Astrocyte (in vitro differentiated cells and primary cell): ENCODE measurements around the gene AVPR1B. TPM values are rescaled to one million over a fixed set of nuclear protein-coding genes. Genes with fewer than 3 reads are reported as not detected.

Experiments
- DNase-seq: peaks from one replicate; pipeline ENCODE4 v3.0.0-alpha.2; 2010; ENCODE audit warnings: low read depth
- FAIRE-seq: peaks from 2 replicates; lab custom pipeline; 2011; peaks lifted over from hg19 to GRCh38; lab: Jason Lieb, UNC
- H2AFZ ChIP-seq: 2 replicates; pipeline ENCODE4 v1.6.0; 2012; ENCODE audit warnings: low read depth, low read length, inconsistent platforms
- H3K27ac ChIP-seq: 2 replicates; pipeline ENCODE4 v1.5.1; 2011; ENCODE audit warnings: low read depth, low read length, inconsistent platforms
- H3K27me3 ChIP-seq: 2 replicates; pipeline ENCODE4 v1.6.0; 2011; ENCODE audit warnings: low read length, inconsistent platforms; ENCODE audit not compliant: insufficient read depth
- H3K36me3 ChIP-seq: 2 replicates; pipeline ENCODE4 v1.5.1; 2011; ENCODE audit warnings: low read length, inconsistent platforms; ENCODE audit not compliant: insufficient read depth
- H3K4me1 ChIP-seq: 2 replicates; pipeline ENCODE4 v1.5.1; 2011; ENCODE audit warnings: low read length, inconsistent platforms; ENCODE audit not compliant: insufficient read depth
- H3K4me2 ChIP-seq: 2 replicates; pipeline ENCODE4 v1.6.0; 2012; ENCODE audit warnings: low read length, inconsistent platforms
- H3K4me3 ChIP-seq: 2 replicates; pipeline ENCODE4 v1.5.1; 2011; ENCODE audit warnings: low read depth, mild to moderate bottlenecking, low read length, inconsistent platforms; ENCODE audit not compliant: insufficient read depth
- H3K79me2 ChIP-seq: 2 replicates; pipeline ENCODE4 v1.6.0; 2012; ENCODE audit warnings: mild to moderate bottlenecking, low read length, inconsistent platforms; ENCODE audit not compliant: insufficient read depth
- H3K9ac ChIP-seq: 2 replicates; pipeline ENCODE4 v1.6.0; 2012; ENCODE audit warnings: mild to moderate bottlenecking, low read length, inconsistent platforms
- H3K9me3 ChIP-seq: 2 replicates; pipeline ENCODE4 v1.5.1; 2012; ENCODE audit warnings: low read depth, mild to moderate bottlenecking, low read length, inconsistent platforms; ENCODE audit not compliant: insufficient read depth
- H4K20me1 ChIP-seq: 2 replicates; pipeline ENCODE4 v1.6.0; 2012; ENCODE audit warnings: low read length, inconsistent platforms; ENCODE audit not compliant: insufficient read depth
- H3K27ac Mint-ChIP-seq: one replicate; pipeline ENCODE4 v1.8.0; 2021; ENCODE audit warnings: mild to moderate bottlenecking, mixed read lengths; ENCODE audit not compliant: unreplicated experiment
- H3K27me3 Mint-ChIP-seq: one replicate; pipeline ENCODE4 v1.8.0; 2021; ENCODE audit warnings: low read depth, mixed read lengths; ENCODE audit not compliant: unreplicated experiment
- H3K36me3 Mint-ChIP-seq: one replicate; pipeline ENCODE4 v1.8.0; 2021; ENCODE audit warnings: low read depth, mixed read lengths; ENCODE audit not compliant: unreplicated experiment
- H3K4me1 Mint-ChIP-seq: one replicate; pipeline ENCODE4 v1.8.0; 2021; ENCODE audit warnings: low read depth, mixed read lengths; ENCODE audit not compliant: unreplicated experiment
- H3K4me3 Mint-ChIP-seq: one replicate; pipeline ENCODE4 v1.8.0; 2021; ENCODE audit warnings: mild to moderate bottlenecking, moderate library complexity, mixed read lengths; ENCODE audit not compliant: unreplicated experiment
- H3K9me3 Mint-ChIP-seq: one replicate; pipeline ENCODE4 v1.8.0; 2021; ENCODE audit warnings: mild to moderate bottlenecking, mixed read lengths; ENCODE audit not compliant: unreplicated experiment
- EZH2 ChIP-seq: IDR thresholded peaks from 2 replicates; pipeline ENCODE4 v1.6.1; 2012; ENCODE audit warnings: mild to moderate bottlenecking, low read length, inconsistent platforms; ENCODE audit not compliant: insufficient read depth
- total RNA-seq: library from RNA; stranded (reverse); gene quantifications from 2 replicates; pipeline ENCODE4 v1.2.1, GENCODE V29; 2021
- TF ChIP-seq, protein P1 (sequence below): IDR thresholded peaks from 2 replicates; pipeline ENCODE4 v1.5.1; 2011; ENCODE audit warnings: low read depth, mild to moderate bottlenecking, inconsistent platforms, low read length, moderate library complexity; ENCODE audit not compliant: insufficient read depth

Gene AVPR1B
- total RNA-seq, 1 donor from 2014 or later: not detected

- no peaks in the 10 kb centered on the region for H3K9me3 ChIP-seq
- H3K9ac ChIP-seq: no peak overlapping the region
- Mint-ChIP-seq H3K4me3 (no peak overlapping the region), H3K36me3 (no peaks in the 10 kb centered on the region), H3K9me3 (peaks cover 8% of the 10 kb centered on the region), H3K4me1 (peaks cover 2% of the 10 kb centered on the region), H3K27ac (no peak overlapping the region), H3K27me3 (peaks cover 32% of the 10 kb centered on the region)
- no peak for FAIRE-seq
- no peak for TF ChIP-seq EZH2
- TF ChIP-seq, protein P1, sequence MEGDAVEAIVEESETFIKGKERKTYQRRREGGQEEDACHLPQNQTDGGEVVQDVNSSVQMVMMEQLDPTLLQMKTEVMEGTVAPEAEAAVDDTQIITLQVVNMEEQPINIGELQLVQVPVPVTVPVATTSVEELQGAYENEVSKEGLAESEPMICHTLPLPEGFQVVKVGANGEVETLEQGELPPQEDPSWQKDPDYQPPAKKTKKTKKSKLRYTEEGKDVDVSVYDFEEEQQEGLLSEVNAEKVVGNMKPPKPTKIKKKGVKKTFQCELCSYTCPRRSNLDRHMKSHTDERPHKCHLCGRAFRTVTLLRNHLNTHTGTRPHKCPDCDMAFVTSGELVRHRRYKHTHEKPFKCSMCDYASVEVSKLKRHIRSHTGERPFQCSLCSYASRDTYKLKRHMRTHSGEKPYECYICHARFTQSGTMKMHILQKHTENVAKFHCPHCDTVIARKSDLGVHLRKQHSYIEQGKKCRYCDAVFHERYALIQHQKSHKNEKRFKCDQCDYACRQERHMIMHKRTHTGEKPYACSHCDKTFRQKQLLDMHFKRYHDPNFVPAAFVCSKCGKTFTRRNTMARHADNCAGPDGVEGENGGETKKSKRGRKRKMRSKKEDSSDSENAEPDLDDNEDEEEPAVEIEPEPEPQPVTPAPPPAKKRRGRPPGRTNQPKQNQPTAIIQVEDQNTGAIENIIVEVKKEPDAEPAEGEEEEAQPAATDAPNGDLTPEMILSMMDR: no peak
- H2AFZ ChIP-seq: no peak overlapping the region
- H3K27ac ChIP-seq: no peak overlapping the region
- no peak overlapping the region for H3K4me3 ChIP-seq
- no peaks in the 10 kb centered on the region for H3K4me1 ChIP-seq
- H3K27me3 ChIP-seq: peaks cover 9% of the 10 kb centered on the region
- no peaks in the 10 kb centered on the region for H4K20me1 ChIP-seq
- no peak for DNase-seq
- no peak overlapping the region for H3K4me2 ChIP-seq
- H3K79me2 ChIP-seq: no peaks in the 10 kb centered on the region
- H3K36me3 ChIP-seq: no peaks in the 10 kb centered on the region
These were observed 3.2 kb upstream of the AVPR1B start for GRCh38 chr1:206120406-206120805.

DNA sequence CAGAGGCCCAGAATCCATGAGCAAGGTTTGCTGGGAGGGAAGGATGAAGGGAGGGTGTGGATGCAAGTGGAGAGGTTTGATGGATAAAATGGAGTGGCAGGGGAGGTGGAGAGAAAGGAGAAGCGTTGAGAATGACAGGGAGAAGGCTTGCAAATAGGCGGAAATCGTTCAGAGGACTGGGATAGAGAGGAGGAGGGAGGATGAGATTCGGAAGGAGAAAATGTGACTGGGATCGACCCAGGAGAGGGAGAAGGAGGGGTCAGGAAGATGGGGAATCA is 376 bp downstream of the AVPR1B start:
- Mint-ChIP-seq H3K4me1 (peaks cover 2% of the 10 kb centered on the region), H3K9me3 (peaks cover 2% of the 10 kb centered on the region), H3K27ac (no peak overlapping the region), H3K36me3 (no peaks in the 10 kb centered on the region), H3K27me3 (peaks cover 52% of the 10 kb centered on the region), H3K4me3 (peak overlapping the region; percentile 76)
- no peaks in the 10 kb centered on the region for H3K9me3 ChIP-seq
- peak overlapping the region; percentile 31 for H3K9ac ChIP-seq
- H3K27me3 ChIP-seq: peaks cover 21% of the 10 kb centered on the region
- H2AFZ ChIP-seq: peak overlapping the region; percentile 56
- FAIRE-seq: no peak
- H3K4me3 ChIP-seq: peak overlapping the region; percentile 44
- H3K4me1 ChIP-seq: no peaks in the 10 kb centered on the region
- no peaks in the 10 kb centered on the region for H4K20me1 ChIP-seq
- no peaks in the 10 kb centered on the region for H3K79me2 ChIP-seq
- no peaks in the 10 kb centered on the region for H3K36me3 ChIP-seq
- TF ChIP-seq EZH2: no peak
- TF ChIP-seq, protein P1: no peak
- H3K27ac ChIP-seq: no peak overlapping the region
- no peak for DNase-seq
- H3K4me2 ChIP-seq: peak overlapping the region; percentile 83

- Mint-ChIP-seq H3K9me3 (peaks cover 4% of the 10 kb centered on the region), H3K36me3 (no peaks in the 10 kb centered on the region), H3K27me3 (peaks cover 56% of the 10 kb centered on the region), H3K4me3 (peak overlapping the region; percentile 76), H3K27ac (no peak overlapping the region), H3K4me1 (peaks cover 2% of the 10 kb centered on the region)
- DNase-seq: no peak
- Histone ChIP-seq H3K79me2 (no peaks in the 10 kb centered on the region), H3K9me3 (no peaks in the 10 kb centered on the region), H3K27me3 (peaks cover 21% of the 10 kb centered on the region), H3K36me3 (no peaks in the 10 kb centered on the region), H3K4me3 (no peak overlapping the region), H2AFZ (no peak overlapping the region), H4K20me1 (no peaks in the 10 kb centered on the region), H3K9ac (no peak overlapping the region), H3K27ac (no peak overlapping the region), H3K4me2 (peak overlapping the region; percentile 83), H3K4me1 (no peaks in the 10 kb centered on the region)
- TF ChIP-seq, protein P1: no peak
- no peak for TF ChIP-seq EZH2
- no peak for FAIRE-seq
These were observed 856 bp downstream of the AVPR1B start for GRCh38 chr1:206116191-206116872.
